ENCODE measurements around the gene HAUS7. TPM values are rescaled to one million over a fixed set of nuclear protein-coding genes. Genes with fewer than 3 reads are reported as not detected.

The HAUS7 gene
- total RNA-seq, 1 experiment from 2014 or later, result 46.5 TPM

GRCh38 chrX:153494541-153495361, 24.4 kb upstream of the HAUS7 start, which contains the start of gene BGN:
BGN (plus strand) TSS chrX:153494980; CDS start chrX:153504632, 9,652 bp downstream.
- Mint-ChIP-seq H3K27me3 (ENCODE audit: low read depth) (no peaks in the 10 kb centered on the region), H3K36me3 (no peaks in the 10 kb centered on the region), H3K27ac (no peak within 1 kb of the TSS), H3K4me1 (peaks cover 8% of the 10 kb centered on the region; the same call in 1 of the 2 replicates), H3K9me3 (no peaks in the 10 kb centered on the region), H3K4me3 (peak within 1 kb of the TSS; percentile 47)
- no peak for TF ChIP-seq HMGXB4 (CRISPR knock-in tag; IDR thresholded peaks at IDR 0.05)
- no peak for TF ChIP-seq IRF2 (CRISPR knock-in tag; IDR thresholded peaks at IDR 0.05; ENCODE audit: borderline replicate concordance, low read depth)
- TF ChIP-seq ATF3 (CRISPR knock-in tag; conservative IDR thresholded peaks at IDR 0.05), result no peak
- TF ChIP-seq PRRX2 (CRISPR knock-in tag; IDR thresholded peaks at IDR 0.05), result no peak
- no peak for TF ChIP-seq FOXJ3 (CRISPR knock-in tag; IDR thresholded peaks at IDR 0.05; ENCODE audit: borderline replicate concordance)
- TF ChIP-seq PRDM15 (CRISPR knock-in tag; IDR thresholded peaks at IDR 0.05), result no peak
- CTCF ChIA-PET, result interaction anchor here (0.6 to 2.1 kb wide), 9 partner anchors 12 to 45 kb away, joined by 3 to 13 read pairs (median 5); partner anchors contain the start of gene HAUS7
- DNase-seq (ENCODE audit: low spot score), result peak; percentile 54
- POLR2A ChIA-PET, result no interaction called here
- peak; percentile 65 for ATAC-seq

- ChIA-PET POLR2A (no interaction called here), CTCF (interaction anchor here (1.0 to 2.1 kb wide), 3 partner anchors 13 to 18 kb away, joined by 4 to 8 read pairs (median 6); no protein-coding TSS in a partner anchor)
- ATAC-seq, result no peak
- no peaks in the 10 kb centered on the region for H3K27me3 Mint-ChIP-seq (ENCODE audit: low read depth)
- no peak for DNase-seq (ENCODE audit: low spot score)
- H3K36me3 Mint-ChIP-seq, result no peaks in the 10 kb centered on the region
- TF ChIP-seq FOXJ3 (CRISPR knock-in tag; IDR thresholded peaks at IDR 0.05; ENCODE audit: borderline replicate concordance) (no peak), GABPB1 (CRISPR knock-in tag; IDR thresholded peaks at IDR 0.05) (no peak), TCF7 (CRISPR knock-in tag; IDR thresholded peaks at IDR 0.05; ENCODE audit: low read depth) (no peak), SP1 (CRISPR knock-in tag; conservative IDR thresholded peaks at IDR 0.05) (no peak), ATF6 (CRISPR knock-in tag; IDR thresholded peaks at IDR 0.05) (no peak)
- H3K4me3 Mint-ChIP-seq, result no peak overlapping the region
- H3K4me1 Mint-ChIP-seq, result peaks cover 8% of the 10 kb centered on the region; the same call in 1 of the 2 replicates
- no peaks in the 10 kb centered on the region for H3K9me3 Mint-ChIP-seq
- H3K27ac Mint-ChIP-seq, result no peak overlapping the region
Observed at GRCh38 chrX:153494061-153494460, 23.7 kb upstream of the HAUS7 start.

GRCh38 chrX:153493085-153493484, 22.7 kb upstream of the HAUS7 start:
- no peaks in the 10 kb centered on the region for H3K36me3 Mint-ChIP-seq
- no peak for DNase-seq (ENCODE audit: low spot score)
- H3K27ac Mint-ChIP-seq, result no peak overlapping the region
- ATAC-seq, result no peak
- no peak overlapping the region for H3K4me3 Mint-ChIP-seq
- peaks cover 8% of the 10 kb centered on the region; the same call in 1 of the 2 replicates for H3K4me1 Mint-ChIP-seq
- no peaks in the 10 kb centered on the region for H3K27me3 Mint-ChIP-seq (ENCODE audit: low read depth)
- CTCF ChIA-PET, result interaction anchor here (1.0 to 2.2 kb wide), 4 partner anchors 14 to 46 kb away, joined by 3 to 8 read pairs (median 5); no protein-coding TSS in a partner anchor
- H3K9me3 Mint-ChIP-seq, result no peaks in the 10 kb centered on the region
- POLR2A ChIA-PET, result no interaction called here
- TF ChIP-seq ESRRA (CRISPR knock-in tag; IDR thresholded peaks at IDR 0.05; ENCODE audit: borderline replicate concordance), result no peak
- TF ChIP-seq PRDM15 (CRISPR knock-in tag; IDR thresholded peaks at IDR 0.05), result no peak
- no peak for TF ChIP-seq GTF2I (CRISPR knock-in tag; conservative IDR thresholded peaks at IDR 0.05)
- no peak for TF ChIP-seq ZNF281 (CRISPR knock-in tag; IDR thresholded peaks at IDR 0.05)

All from WTC11 (cell line).